HAP-1 (cell line): Measurements from ENCODE around the gene MRPL51.

Source experiments
- DNase-seq, 2 experiments: peaks; one replicate each; pipeline ENCODE4 v3.0.0-alpha.2; 2016 to 2020; ENCODE audit warnings: low spot score in 2 of 2
- H3K27me3 ChIP-seq: fragments of 250-450 bp; sonication (Bioruptor Pico); 2 replicates; pipeline ENCODE4 v1.5.1; 2020; ENCODE audit warnings: low read depth, mild to moderate bottlenecking, moderate library complexity
- H3K36me3 ChIP-seq: fragments of 250-450 bp; sonication (Bioruptor Pico); replicated peaks from 2 replicates; pipeline ENCODE4 v1.5.1; 2020; ENCODE audit warnings: mild to moderate bottlenecking
- H3K4me1 ChIP-seq: fragments of 250-450 bp; sonication (Bioruptor Pico); 2 replicates; pipeline ENCODE4 v1.5.1; 2020; ENCODE audit warnings: mild to moderate bottlenecking
- H3K4me3 ChIP-seq: fragments of 250-450 bp; sonication (Bioruptor Pico); 2 replicates; pipeline ENCODE4 v1.5.1; 2020; ENCODE audit warnings: mild to moderate bottlenecking, moderate library complexity
- H3K9me3 ChIP-seq: fragments of 250-450 bp; sonication (Bioruptor Pico); 2 replicates; pipeline ENCODE4 v1.5.1; 2020; ENCODE audit warnings: mild to moderate bottlenecking, moderate library complexity
- in situ Hi-C: fragments of 300-500 bp; cut with MboI; formaldehyde crosslinking; loops from 3 replicates; pipeline ENCODE4 v1.14.3; 2020; ENCODE audit warnings: low sequenced_read_pairs, inconsistent platforms, mixed read lengths

Gene MRPL51

DNA sequence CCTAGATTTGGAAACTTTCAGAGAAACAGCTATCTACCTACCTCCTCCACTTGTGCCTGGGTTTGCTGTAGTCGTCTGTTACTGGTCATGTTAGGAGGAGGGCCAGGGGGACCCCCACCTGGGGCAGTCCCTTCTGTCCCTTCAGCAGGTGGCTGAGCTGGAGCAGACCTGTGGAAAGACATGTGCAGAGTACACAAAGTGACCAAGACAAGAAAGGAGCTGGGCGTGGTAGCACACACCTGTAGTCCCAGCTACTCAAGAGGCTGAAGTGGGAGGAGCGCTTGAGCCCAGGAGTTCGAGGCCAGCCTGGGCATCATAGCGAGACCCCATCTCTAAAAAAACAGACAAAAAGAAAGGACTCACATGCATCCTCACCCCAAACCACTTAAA lies 26.9 kb downstream of the MRPL51 start:
- DNase-seq, result no peak
- Histone ChIP-seq H3K4me1 (peaks cover 2% of the 10 kb centered on the region; the same call in 1 of the 2 replicates), H3K9me3 (no peaks in the 10 kb centered on the region), H3K4me3 (no peak overlapping the region), H3K36me3 (peaks cover 26% of the 10 kb centered on the region), H3K27me3 (no peaks in the 10 kb centered on the region)
- in situ Hi-C loops, result no loop called here

DNA sequence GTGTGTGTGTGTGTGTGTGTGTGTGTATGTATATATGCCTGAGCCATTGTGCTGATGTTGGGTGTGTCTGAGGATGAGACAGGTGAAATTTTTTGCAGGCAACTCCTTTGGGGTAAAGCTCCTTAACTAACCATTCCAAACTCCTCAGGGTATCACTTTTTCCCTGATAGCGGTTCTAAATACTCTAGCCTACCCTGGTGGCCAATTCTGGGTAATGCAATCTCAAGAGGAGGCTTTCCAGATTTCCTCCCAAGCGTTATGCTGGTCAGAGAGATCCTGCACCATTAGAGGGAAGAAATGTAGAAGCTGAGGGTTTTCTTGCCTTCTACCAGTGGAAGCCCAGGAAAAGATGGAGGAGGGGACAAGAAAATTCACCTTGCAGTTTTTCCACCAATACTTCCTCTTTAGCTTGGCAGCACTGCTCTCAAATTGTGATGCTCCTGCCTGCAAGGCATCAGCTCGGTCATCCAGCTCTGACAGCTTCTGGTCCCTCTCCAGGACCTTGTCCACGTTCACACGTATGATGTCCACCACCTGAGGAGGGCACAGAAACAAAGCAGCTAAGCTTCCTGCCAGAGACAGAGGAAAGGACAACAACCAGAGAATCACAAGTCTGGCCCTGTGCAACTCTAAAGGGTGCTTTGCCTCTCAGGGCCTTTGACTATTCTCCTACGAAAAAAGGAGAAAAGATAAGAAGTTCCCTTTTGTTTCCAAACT lies 27.4 kb downstream of the MRPL51 start:
- DNase-seq, result peak; percentile 35 to 65
- Histone ChIP-seq H3K4me1 (no peaks in the 10 kb centered on the region; the same call in 1 of the 2 replicates), H3K36me3 (peaks cover 26% of the 10 kb centered on the region), H3K4me3 (no peak overlapping the region), H3K9me3 (no peaks in the 10 kb centered on the region), H3K27me3 (no peaks in the 10 kb centered on the region)
- in situ Hi-C loops, result no loop called here

DNA sequence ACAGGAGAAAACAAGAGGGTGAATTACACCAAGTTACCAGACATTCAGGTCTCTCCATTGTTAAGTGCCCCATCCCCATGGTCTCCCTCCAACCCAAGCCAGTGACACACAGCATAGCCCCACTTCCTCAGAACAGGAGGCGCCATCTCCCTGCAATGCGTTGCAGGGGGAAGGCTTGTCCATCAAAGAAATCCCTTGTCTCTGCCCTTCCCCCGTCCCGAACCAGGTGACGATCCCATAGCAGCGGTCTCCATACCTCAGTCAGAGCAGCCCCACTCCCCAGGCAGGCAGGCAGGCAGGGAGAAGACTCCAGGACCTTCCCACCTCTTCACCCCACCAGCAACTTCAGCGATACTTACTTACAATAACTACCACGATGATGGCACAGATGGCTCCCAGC lies 28.5 kb downstream of the MRPL51 start:
- no peaks in the 10 kb centered on the region for H3K27me3 ChIP-seq
- H3K4me3 ChIP-seq, result no peak overlapping the region
- no peaks in the 10 kb centered on the region; the same call in 1 of the 2 replicates for H3K4me1 ChIP-seq
- peaks cover 26% of the 10 kb centered on the region for H3K36me3 ChIP-seq
- DNase-seq, result no peak
- H3K9me3 ChIP-seq, result no peaks in the 10 kb centered on the region
- in situ Hi-C loops, result loop anchor here (5.0 kb wide), 1 partner anchor 37 kb away; no protein-coding TSS in a partner anchor

DNA sequence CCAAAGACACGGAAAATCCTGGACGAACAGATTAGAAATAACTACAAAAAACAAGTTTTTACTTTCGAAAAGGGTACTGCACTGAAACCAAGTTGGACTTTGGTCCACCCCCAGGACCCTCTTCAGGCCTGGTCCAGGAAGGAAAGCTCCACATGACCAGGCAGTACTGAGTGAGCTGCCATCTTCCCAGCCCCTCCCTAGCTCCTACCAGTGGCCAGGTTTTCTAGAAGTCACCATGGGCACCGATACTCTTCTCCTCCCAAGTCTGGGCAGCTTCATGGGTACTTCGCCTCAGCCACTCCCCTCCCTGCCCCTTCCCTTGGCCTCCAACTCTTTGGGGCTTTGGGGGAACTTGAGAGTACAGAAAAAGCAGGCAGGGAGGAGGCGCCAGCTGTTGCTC lies 29.2 kb downstream of the MRPL51 start:
- no peaks in the 10 kb centered on the region for H3K4me1 ChIP-seq
- no peaks in the 10 kb centered on the region for H3K27me3 ChIP-seq
- no peak overlapping the region for H3K4me3 ChIP-seq
- no peaks in the 10 kb centered on the region for H3K9me3 ChIP-seq
- in situ Hi-C loops, result loop anchor here (5.0 kb wide), 1 partner anchor 37 kb away; no protein-coding TSS in a partner anchor
- DNase-seq, result no peak
- H3K36me3 ChIP-seq, result peaks cover 26% of the 10 kb centered on the region

DNA sequence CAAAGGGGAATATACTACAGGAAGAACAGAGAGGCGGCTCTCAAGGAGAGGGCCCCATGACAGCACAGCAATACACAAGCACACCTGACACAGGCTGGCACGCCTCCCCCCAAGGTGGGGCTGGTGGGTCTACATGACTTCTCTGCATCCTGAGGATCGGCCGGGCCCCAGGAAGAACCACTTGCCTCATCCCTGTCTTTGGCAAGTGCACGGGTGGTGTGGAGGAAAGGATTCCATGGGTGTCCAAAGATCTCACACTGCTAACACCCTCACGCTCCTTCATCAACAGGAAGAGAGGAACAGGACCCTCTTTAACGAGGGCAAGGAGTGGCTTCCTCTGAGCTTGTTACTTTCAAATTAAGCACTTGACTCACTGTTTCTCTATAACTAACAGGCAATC lies 29.8 kb downstream of the MRPL51 start:
- Histone ChIP-seq H3K36me3 (peaks cover 26% of the 10 kb centered on the region), H3K4me3 (no peak overlapping the region), H3K27me3 (no peaks in the 10 kb centered on the region), H3K4me1 (no peaks in the 10 kb centered on the region), H3K9me3 (no peaks in the 10 kb centered on the region)
- in situ Hi-C loops, result loop anchor here (5.0 kb wide), 1 partner anchor 36 kb away; no protein-coding TSS in a partner anchor
- DNase-seq, result no peak

DNA sequence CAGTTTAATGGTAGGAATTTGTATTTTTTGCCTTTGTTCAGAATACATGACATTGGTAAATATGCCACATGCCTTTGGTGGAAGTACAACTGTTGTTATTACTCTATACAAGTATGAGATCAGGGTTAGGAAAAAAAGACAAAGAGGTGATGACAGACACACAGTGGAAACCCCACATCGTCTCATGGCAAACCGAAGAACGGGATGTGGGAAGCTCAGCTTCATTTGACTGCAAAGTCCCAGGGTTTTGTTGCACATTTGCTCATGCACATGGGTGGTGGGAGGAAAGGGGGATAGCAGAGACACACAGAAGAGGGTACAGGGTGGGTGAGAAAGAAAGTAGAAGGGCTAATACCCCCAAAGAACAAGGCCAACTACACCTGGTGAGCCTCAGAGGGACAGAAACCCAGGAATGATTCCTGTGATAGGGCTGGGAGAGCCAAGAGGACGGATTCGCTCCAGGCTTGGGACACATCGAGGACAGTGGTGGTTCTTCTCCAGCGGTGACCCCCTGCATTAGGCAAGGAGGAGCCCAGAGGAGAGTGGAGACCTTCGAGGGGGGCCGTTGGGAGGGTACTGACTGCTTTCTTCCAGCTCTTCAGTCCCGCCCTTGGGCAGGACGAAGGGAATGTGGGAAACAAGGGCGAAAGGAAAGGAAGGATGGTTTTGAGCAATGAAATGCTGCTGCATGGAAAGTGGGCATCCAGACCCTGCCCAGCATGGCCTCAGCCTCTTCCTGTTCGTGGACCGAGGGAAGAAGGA lies 30.6 kb downstream of the MRPL51 start:
- no peak for DNase-seq
- no peaks in the 10 kb centered on the region for H3K4me1 ChIP-seq
- no peak overlapping the region for H3K4me3 ChIP-seq
- no peaks in the 10 kb centered on the region for H3K27me3 ChIP-seq
- H3K9me3 ChIP-seq, result no peaks in the 10 kb centered on the region
- in situ Hi-C loops, result loop anchor here (5.0 kb wide), 1 partner anchor 35 kb away; no protein-coding TSS in a partner anchor
- H3K36me3 ChIP-seq, result peaks cover 26% of the 10 kb centered on the region

DNA sequence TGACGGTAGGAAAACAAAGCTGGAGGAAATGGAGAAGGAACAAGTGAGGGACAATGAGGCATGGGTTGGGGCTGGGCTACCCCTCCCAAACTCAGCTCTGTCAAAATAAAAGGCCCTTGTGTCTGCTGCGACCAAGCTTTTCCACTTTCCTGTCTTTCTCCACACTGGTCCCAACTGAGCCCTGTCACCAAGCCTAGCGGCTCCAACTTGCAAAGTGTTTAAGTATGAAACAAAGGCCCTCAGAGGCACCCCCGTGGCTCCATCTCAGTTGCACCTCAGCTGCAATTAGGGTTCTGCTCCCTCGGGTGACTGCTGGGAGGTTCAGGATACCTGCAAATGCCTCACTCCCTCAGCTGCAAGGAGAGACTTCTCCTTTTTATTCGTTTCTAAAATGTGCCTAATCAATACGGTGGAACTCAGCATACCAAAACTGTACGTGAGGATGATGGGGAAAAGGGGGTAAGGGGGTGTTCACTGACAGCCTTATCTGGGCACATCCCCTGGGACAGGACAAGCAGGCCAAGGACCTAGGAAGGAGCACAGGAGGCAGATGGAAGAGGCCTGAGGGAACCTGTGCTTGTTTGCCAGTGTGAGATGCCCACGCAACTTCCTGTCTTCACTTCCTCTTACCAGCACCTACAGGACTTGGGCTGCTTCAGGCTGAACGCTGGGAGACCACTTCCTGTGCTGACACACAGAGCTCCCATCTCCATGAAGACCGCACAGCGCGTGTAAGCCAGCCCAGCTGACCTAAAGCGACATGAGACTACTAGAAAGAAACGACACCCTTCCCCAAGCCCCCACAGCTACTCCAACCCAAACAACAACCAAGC lies 31.4 kb downstream of the MRPL51 start:
- in situ Hi-C loops, result loop anchor here (5.0 kb wide), 1 partner anchor 34 kb away; no protein-coding TSS in a partner anchor
- Histone ChIP-seq H3K4me3 (no peak overlapping the region), H3K9me3 (no peaks in the 10 kb centered on the region), H3K36me3 (peaks cover 26% of the 10 kb centered on the region), H3K4me1 (no peaks in the 10 kb centered on the region), H3K27me3 (no peaks in the 10 kb centered on the region)
- no peak for DNase-seq

DNA sequence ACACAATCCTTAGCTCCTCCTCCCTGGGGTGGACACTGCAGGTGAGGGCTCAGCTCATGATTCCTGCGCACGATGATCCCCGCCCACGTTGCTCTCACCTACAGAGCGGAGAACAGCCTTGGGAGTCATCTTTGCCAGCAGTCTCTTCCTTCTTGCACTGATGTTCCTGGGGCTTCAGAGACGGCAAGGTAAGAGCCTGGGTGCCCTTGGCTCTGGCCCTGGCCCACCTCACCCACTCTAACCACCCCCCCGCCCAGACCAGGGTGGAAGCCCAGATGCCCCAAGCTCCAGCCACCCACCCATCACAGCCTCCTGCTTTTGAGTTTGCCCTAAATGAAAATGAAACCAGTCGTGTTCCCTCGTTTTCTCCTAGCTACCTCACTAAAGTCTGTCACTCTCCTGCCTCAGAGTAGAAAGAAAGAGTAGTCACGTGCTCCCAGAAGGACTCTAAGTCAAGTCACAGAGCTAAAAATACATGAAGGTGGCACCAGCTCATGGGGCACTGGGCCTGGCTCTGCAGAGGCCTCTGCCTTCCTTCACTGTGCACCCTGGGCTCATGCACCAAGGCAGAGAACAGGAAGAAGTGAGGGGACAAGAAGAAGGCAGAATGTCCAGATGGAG lies 32.2 kb downstream of the MRPL51 start:
- no peak overlapping the region for H3K4me3 ChIP-seq
- H3K9me3 ChIP-seq, result no peaks in the 10 kb centered on the region
- no peaks in the 10 kb centered on the region for H3K4me1 ChIP-seq
- no peaks in the 10 kb centered on the region for H3K27me3 ChIP-seq
- in situ Hi-C loops, result loop anchor here (5.0 kb wide), 1 partner anchor 34 kb away; no protein-coding TSS in a partner anchor
- no peak for DNase-seq
- peaks cover 23% of the 10 kb centered on the region for H3K36me3 ChIP-seq

DNA sequence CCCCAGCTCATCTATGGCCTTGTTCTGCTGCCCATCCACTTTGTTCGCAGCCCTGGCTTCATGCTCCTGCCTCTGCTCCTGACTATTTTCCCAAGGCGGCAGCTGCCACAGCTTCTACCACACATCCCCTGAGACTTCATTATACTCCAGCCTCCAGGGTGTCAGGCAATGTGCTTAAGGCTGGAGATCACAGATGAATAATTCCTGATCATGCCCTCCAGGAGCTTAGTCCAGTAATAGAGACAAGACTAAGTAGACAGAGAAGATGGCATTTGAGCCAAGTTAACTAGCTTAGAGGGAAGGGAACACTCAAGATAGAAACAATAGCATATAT lies 34.1 kb downstream of the MRPL51 start:
- H3K4me3 ChIP-seq, result no peak overlapping the region
- H3K9me3 ChIP-seq, result no peaks in the 10 kb centered on the region
- DNase-seq, result no peak
- no peaks in the 10 kb centered on the region for H3K4me1 ChIP-seq
- H3K36me3 ChIP-seq, result peaks cover 13% of the 10 kb centered on the region
- in situ Hi-C loops, result loop anchor here (10.0 kb wide), 1 partner anchor 394 kb away; no protein-coding TSS in a partner anchor
- no peaks in the 10 kb centered on the region for H3K27me3 ChIP-seq

DNA sequence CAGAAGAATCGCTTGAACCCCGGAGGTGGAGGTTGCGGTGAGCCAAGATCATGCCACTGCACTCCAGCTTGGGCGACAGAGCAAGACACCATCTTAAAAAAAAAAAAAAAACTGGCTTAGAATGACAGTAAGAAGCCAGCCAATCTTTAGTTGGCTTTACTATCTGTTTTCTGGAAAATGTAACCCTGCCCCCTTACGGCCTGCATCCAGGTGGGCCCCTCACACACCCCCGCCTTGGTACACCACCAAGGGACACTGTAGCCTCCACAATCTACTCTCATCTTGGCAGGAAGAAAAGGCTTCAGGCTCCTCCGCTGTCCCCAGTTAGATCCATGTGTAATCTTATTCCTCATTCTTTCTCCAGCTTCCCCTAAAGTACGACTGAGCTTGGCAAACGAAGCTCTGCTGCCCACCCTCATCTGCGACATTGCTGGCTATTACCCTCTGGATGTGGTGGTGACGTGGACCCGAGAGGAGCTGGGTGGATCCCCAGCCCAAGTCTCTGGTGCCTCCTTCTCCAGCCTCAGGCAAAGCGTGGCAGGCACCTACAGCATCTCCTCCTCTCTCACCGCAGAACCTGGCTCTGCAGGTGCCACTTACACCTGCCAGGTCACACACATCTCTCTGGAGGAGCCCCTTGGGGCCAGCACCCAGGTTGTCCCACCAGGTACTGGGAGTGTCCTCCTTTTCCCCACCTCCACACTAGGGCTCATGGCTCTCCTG lies 34.6 kb downstream of the MRPL51 start:
- H3K9me3 ChIP-seq, result no peaks in the 10 kb centered on the region
- H3K4me3 ChIP-seq, result no peak overlapping the region
- H3K4me1 ChIP-seq, result no peaks in the 10 kb centered on the region
- in situ Hi-C loops, result loop anchor here (10.0 kb wide), 1 partner anchor 394 kb away; no protein-coding TSS in a partner anchor
- H3K27me3 ChIP-seq, result no peaks in the 10 kb centered on the region
- DNase-seq, result no peak
- H3K36me3 ChIP-seq, result peaks cover 13% of the 10 kb centered on the region

DNA sequence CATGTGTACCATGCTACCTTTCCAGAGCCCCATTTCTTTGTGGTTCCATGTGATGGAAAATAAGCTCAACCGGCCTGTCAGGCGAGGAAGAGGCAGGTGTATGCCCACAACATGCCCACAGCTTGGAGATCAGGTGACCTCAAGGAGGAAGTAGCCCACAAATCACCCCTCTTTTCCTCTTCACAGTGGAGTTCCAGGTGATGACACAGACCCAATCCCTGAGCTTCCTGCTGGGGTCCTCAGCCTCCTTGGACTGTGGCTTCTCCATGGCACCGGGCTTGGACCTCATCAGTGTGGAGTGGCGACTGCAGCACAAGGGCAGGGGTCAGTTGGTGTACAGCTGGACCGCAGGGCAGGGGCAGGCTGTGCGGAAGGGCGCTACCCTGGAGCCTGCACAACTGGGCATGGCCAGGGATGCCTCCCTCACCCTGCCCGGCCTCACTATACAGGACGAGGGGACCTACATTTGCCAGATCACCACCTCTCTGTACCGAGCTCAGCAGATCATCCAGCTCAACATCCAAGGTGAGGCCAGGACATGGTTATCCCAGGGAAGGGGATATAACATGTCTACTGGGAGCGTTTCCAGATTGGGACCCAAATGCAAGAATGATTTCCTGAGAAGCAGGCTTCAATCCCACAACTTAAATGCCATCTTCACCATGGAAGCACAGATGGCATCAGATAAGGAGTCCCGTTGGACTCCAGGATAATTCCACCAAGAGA lies 35.7 kb downstream of the MRPL51 start:
- peaks cover 7% of the 10 kb centered on the region for H3K36me3 ChIP-seq
- H3K9me3 ChIP-seq, result no peaks in the 10 kb centered on the region
- in situ Hi-C loops, result loop anchor here (10.0 kb wide), 1 partner anchor 393 kb away; no protein-coding TSS in a partner anchor
- peaks cover under 1% of the 10 kb centered on the region; the same call in 1 of the 2 replicates for H3K4me1 ChIP-seq
- H3K27me3 ChIP-seq, result no peaks in the 10 kb centered on the region
- H3K4me3 ChIP-seq, result no peak overlapping the region
- no peak for DNase-seq
